ENCODE data around the gene FBXW11. TPM values are rescaled to one million over a fixed set of nuclear protein-coding genes. Genes with fewer than 3 reads are reported as not detected.

FBXW11 gene
- total and polyA plus RNA-seq, 7 experiments from 2014 or later: 15.0 to 40.7 (median 30.0) TPM

GRCh38 chr5:171842777-171843328 is 163.6 kb downstream of the FBXW11 start:
- Mint-ChIP-seq H3K27ac (no peak overlapping the region), H3K4me1 (peaks cover 0 to 12% (median 4%) of the 10 kb centered on the region in 7 donors), H3K9me3 (peaks cover 0 to 2% (median 0%) of the 10 kb centered on the region in 11 donors), H3K36me3 (peaks cover 0 to 24% (median 4%) of the 10 kb centered on the region in 5 donors), H3K27me3 (no peaks in the 10 kb centered on the region), H3K4me3 (no peak overlapping the region)
- Histone ChIP-seq H3K27ac (ENCODE audit: low read depth, low read length) (no peak overlapping the region), H3K36me3 (ENCODE audit: control insufficient read depth in 2 of 3, insufficient read depth in 3 of 3, low read length in 3 of 3) (no peaks in the 10 kb centered on the region), H3K4me1 (ENCODE audit: control insufficient read depth in 2 of 2, insufficient read depth in 2 of 2, low read length in 2 of 2) (no peaks in the 10 kb centered on the region), H3K4me3 (ENCODE audit: low read length) (no peak overlapping the region), H3K9me3 (ENCODE audit: control insufficient read depth in 2 of 3, low read length in 3 of 3) (no peaks in the 10 kb centered on the region), H3K27me3 (ENCODE audit: control insufficient read depth in 2 of 2, insufficient read depth in 2 of 2, low read length in 2 of 2) (no peaks in the 10 kb centered on the region)
- intact Hi-C loops (cut with micrococcal nuclease): no loop called here
- CTCF ChIA-PET: no interaction called here
- POLR2A ChIA-PET: no interaction called here
- no peak for DNase-seq
- ATAC-seq: no peak

GRCh38 chr5:171841984-171842776 is 164.3 kb downstream of the FBXW11 start:
- Histone ChIP-seq H3K4me1 (ENCODE audit: control insufficient read depth in 2 of 2, insufficient read depth in 2 of 2, low read length in 2 of 2) (no peaks in the 10 kb centered on the region), H3K36me3 (ENCODE audit: control insufficient read depth in 2 of 3, insufficient read depth in 3 of 3, low read length in 3 of 3) (no peaks in the 10 kb centered on the region), H3K9me3 (ENCODE audit: control insufficient read depth in 2 of 3, low read length in 3 of 3) (no peaks in the 10 kb centered on the region), H3K27ac (ENCODE audit: low read depth, low read length) (no peak overlapping the region), H3K4me3 (ENCODE audit: low read length) (no peak overlapping the region), H3K27me3 (ENCODE audit: control insufficient read depth in 2 of 2, insufficient read depth in 2 of 2, low read length in 2 of 2) (no peaks in the 10 kb centered on the region)
- Mint-ChIP-seq H3K9me3 (peaks cover 0 to 2% (median 0%) of the 10 kb centered on the region in 11 donors), H3K36me3 (peaks cover 0 to 20% (median 4%) of the 10 kb centered on the region in 5 donors), H3K4me1 (peaks cover 0 to 12% (median 4%) of the 10 kb centered on the region in 7 donors), H3K4me3 (no peak overlapping the region), H3K27ac (peak overlapping the region in 1 of 9 donors; percentile 36), H3K27me3 (no peaks in the 10 kb centered on the region)
- DNase-seq (no peak), ATAC-seq (no peak)
- intact Hi-C loops (cut with micrococcal nuclease): no loop called here
- ChIA-PET POLR2A (no interaction called here), CTCF (no interaction called here)

GRCh38 chr5:171840711-171841522 is 165.5 kb downstream of the FBXW11 start:
- POLR2A ChIA-PET: no interaction called here
- no peaks in the 10 kb centered on the region for H3K4me1 ChIP-seq (ENCODE audit: control insufficient read depth in 2 of 2, insufficient read depth in 2 of 2, low read length in 2 of 2)
- Mint-ChIP-seq H3K36me3 (peaks cover 0 to 20% (median 4%) of the 10 kb centered on the region in 5 donors), H3K4me3 (no peak overlapping the region), H3K4me1 (peaks cover 0 to 12% (median 4%) of the 10 kb centered on the region in 7 donors), H3K27ac (no peak overlapping the region), H3K9me3 (peaks cover 0 to 2% (median 0%) of the 10 kb centered on the region in 11 donors), H3K27me3 (no peaks in the 10 kb centered on the region)
- intact Hi-C loops (cut with micrococcal nuclease): no loop called here
- no peak for DNase-seq
- no peak overlapping the region for H3K4me3 ChIP-seq (ENCODE audit: low read length)
- no peaks in the 10 kb centered on the region for H3K36me3 ChIP-seq (ENCODE audit: control insufficient read depth in 2 of 3, insufficient read depth in 3 of 3, low read length in 3 of 3)
- no peaks in the 10 kb centered on the region for H3K9me3 ChIP-seq (ENCODE audit: control insufficient read depth in 2 of 3, low read length in 3 of 3)
- CTCF ChIA-PET: no interaction called here
- H3K27me3 ChIP-seq (ENCODE audit: control insufficient read depth in 2 of 2, insufficient read depth in 2 of 2, low read length in 2 of 2): no peaks in the 10 kb centered on the region
- peak; percentile 47 for ATAC-seq
- H3K27ac ChIP-seq (ENCODE audit: low read depth, low read length): no peak overlapping the region

- no peaks in the 10 kb centered on the region for H3K4me1 ChIP-seq (ENCODE audit: control insufficient read depth in 2 of 2, insufficient read depth in 2 of 2, low read length in 2 of 2)
- DNase-seq (no peak), ATAC-seq (no peak)
- intact Hi-C loops (cut with micrococcal nuclease): no loop called here
- H3K36me3 ChIP-seq (ENCODE audit: control insufficient read depth in 2 of 3, insufficient read depth in 3 of 3, low read length in 3 of 3): no peaks in the 10 kb centered on the region
- peaks cover 0 to 2% (median 0%) of the 10 kb centered on the region in 11 donors for H3K9me3 Mint-ChIP-seq
- H3K9me3 ChIP-seq (ENCODE audit: control insufficient read depth in 2 of 3, low read length in 3 of 3): no peaks in the 10 kb centered on the region
- H3K27me3 Mint-ChIP-seq: no peaks in the 10 kb centered on the region
- H3K27ac ChIP-seq (ENCODE audit: low read depth, low read length): no peak overlapping the region
- no peak overlapping the region for H3K4me3 ChIP-seq (ENCODE audit: low read length)
- POLR2A ChIA-PET: no interaction called here
- H3K36me3 Mint-ChIP-seq: peaks cover 0 to 16% (median 4%) of the 10 kb centered on the region in 5 donors
- no peak overlapping the region for H3K4me3 Mint-ChIP-seq
- no peak overlapping the region for H3K27ac Mint-ChIP-seq
- no peaks in the 10 kb centered on the region for H3K27me3 ChIP-seq (ENCODE audit: control insufficient read depth in 2 of 2, insufficient read depth in 2 of 2, low read length in 2 of 2)
- CTCF ChIA-PET: no interaction called here
- H3K4me1 Mint-ChIP-seq: peaks cover 0 to 12% (median 4%) of the 10 kb centered on the region in 7 donors
These were observed 166.4 kb downstream of the FBXW11 start for GRCh38 chr5:171840066-171840465.

GRCh38 chr5:171839112-171839511 is 167.3 kb downstream of the FBXW11 start:
- intact Hi-C loops (cut with micrococcal nuclease): no loop called here
- Histone ChIP-seq H3K9me3 (ENCODE audit: control insufficient read depth in 2 of 3, low read length in 3 of 3) (no peaks in the 10 kb centered on the region), H3K36me3 (ENCODE audit: control insufficient read depth in 2 of 3, insufficient read depth in 3 of 3, low read length in 3 of 3) (no peaks in the 10 kb centered on the region), H3K27ac (ENCODE audit: low read depth, low read length) (no peak overlapping the region), H3K27me3 (ENCODE audit: control insufficient read depth in 2 of 2, insufficient read depth in 2 of 2, low read length in 2 of 2) (no peaks in the 10 kb centered on the region), H3K4me1 (ENCODE audit: control insufficient read depth in 2 of 2, insufficient read depth in 2 of 2, low read length in 2 of 2) (no peaks in the 10 kb centered on the region), H3K4me3 (ENCODE audit: low read length) (no peak overlapping the region)
- Mint-ChIP-seq H3K36me3 (peaks cover 0 to 15% (median 4%) of the 10 kb centered on the region in 5 donors), H3K4me1 (peaks cover 0 to 12% (median 4%) of the 10 kb centered on the region in 7 donors), H3K4me3 (no peak overlapping the region), H3K9me3 (peaks cover 0 to 3% (median 0%) of the 10 kb centered on the region in 11 donors), H3K27me3 (peaks cover 0 to 2% (median 0%) of the 10 kb centered on the region in 5 donors), H3K27ac (peak overlapping the region in 1 of 9 donors; percentile 34)
- POLR2A ChIA-PET: no interaction called here
- ATAC-seq (no peak), DNase-seq (no peak)
- CTCF ChIA-PET: no interaction called here

- H3K27me3 ChIP-seq (ENCODE audit: control insufficient read depth in 2 of 2, insufficient read depth in 2 of 2, low read length in 2 of 2): no peaks in the 10 kb centered on the region
- no peaks in the 10 kb centered on the region for H3K9me3 ChIP-seq (ENCODE audit: control insufficient read depth in 2 of 3, low read length in 3 of 3)
- no peak overlapping the region for H3K27ac ChIP-seq (ENCODE audit: low read depth, low read length)
- peaks cover 0 to 18% (median 10%) of the 10 kb centered on the region in 5 donors for H3K36me3 Mint-ChIP-seq
- DNase-seq: no peak
- peaks cover 0 to 12% (median 4%) of the 10 kb centered on the region in 7 donors for H3K4me1 Mint-ChIP-seq
- H3K27me3 Mint-ChIP-seq: peaks cover 0 to 4% (median 0%) of the 10 kb centered on the region in 5 donors
- ChIA-PET POLR2A (no interaction called here), CTCF (no interaction called here)
- intact Hi-C loops (cut with micrococcal nuclease): no loop called here
- H3K27ac Mint-ChIP-seq: no peak overlapping the region
- no peak for ATAC-seq
- H3K36me3 ChIP-seq (ENCODE audit: control insufficient read depth in 2 of 3, insufficient read depth in 3 of 3, low read length in 3 of 3): no peaks in the 10 kb centered on the region
- H3K4me3 Mint-ChIP-seq: no peak overlapping the region
- H3K4me3 ChIP-seq (ENCODE audit: low read length): no peak overlapping the region
- H3K4me1 ChIP-seq (ENCODE audit: control insufficient read depth in 2 of 2, insufficient read depth in 2 of 2, low read length in 2 of 2): no peaks in the 10 kb centered on the region
- H3K9me3 Mint-ChIP-seq: peaks cover 0 to 10% (median 4%) of the 10 kb centered on the region in 11 donors
These were observed 168.4 kb downstream of the FBXW11 start for GRCh38 chr5:171838066-171838465.

Measured in naive thymus-derived CD4-positive, alpha-beta T cell (primary cell).